ENCODE measurements around the gene ATP6V1C2.

ATP6V1C2 gene

GRCh38 chr2:10761591-10761990, 40.2 kb downstream of the ATP6V1C2 start:
- Histone ChIP-seq H3F3A (ENCODE audit: insufficient read depth, low read length) (no peaks in the 10 kb centered on the region), H3K4me2 (ENCODE audit: low read depth, low read length) (no peak overlapping the region), H4K20me1 (ENCODE audit: insufficient read depth, low read length) (no peaks in the 10 kb centered on the region), H3K36me3 (replicated peaks; ENCODE audit: insufficient read depth, low read length) (no peaks in the 10 kb centered on the region), H3K27ac (ENCODE audit: low read length) (no peak overlapping the region), H3K9ac (ENCODE audit: low read length) (no peak overlapping the region), H3K4me3 (ENCODE audit: low read length) (no peak overlapping the region), H3K9me3 (replicated peaks; ENCODE audit: insufficient read depth, low read length) (no peaks in the 10 kb centered on the region), H3K9me2 (replicated peaks; ENCODE audit: insufficient read depth, low read length) (no peaks in the 10 kb centered on the region), H3K4me1 (ENCODE audit: low read length) (no peaks in the 10 kb centered on the region), H2AFZ (ENCODE audit: low read length) (no peak overlapping the region), H3K27me3 (replicated peaks; ENCODE audit: insufficient read depth, low read length) (no peaks in the 10 kb centered on the region), H3K79me2 (ENCODE audit: low read length) (no peaks in the 10 kb centered on the region)
- no peak for TF ChIP-seq EZH2phosphoT487 (IDR thresholded peaks at IDR 0.05; ENCODE audit: low read length)
- TF ChIP-seq CTCF (IDR thresholded peaks at IDR 0.05; ENCODE audit: low read length), result no peak
- no peak for TF ChIP-seq EZH2 (optimal IDR thresholded peaks at IDR 0.05; ENCODE audit: low read depth, low read length)
- no peak for DNase-seq

GRCh38 chr2:10762651-10763460, 41.4 kb downstream of the ATP6V1C2 start:
- H4K20me1 ChIP-seq (ENCODE audit: insufficient read depth, low read length), result no peaks in the 10 kb centered on the region
- no peaks in the 10 kb centered on the region for H3K79me2 ChIP-seq (ENCODE audit: low read length)
- H3K27ac ChIP-seq (ENCODE audit: low read length), result no peak overlapping the region
- no peaks in the 10 kb centered on the region for H3K27me3 ChIP-seq (replicated peaks; ENCODE audit: insufficient read depth, low read length)
- H2AFZ ChIP-seq (ENCODE audit: low read length), result no peak overlapping the region
- H3K4me2 ChIP-seq (ENCODE audit: low read depth, low read length), result no peak overlapping the region
- no peaks in the 10 kb centered on the region for H3F3A ChIP-seq (ENCODE audit: insufficient read depth, low read length)
- H3K9ac ChIP-seq (ENCODE audit: low read length), result no peak overlapping the region
- no peaks in the 10 kb centered on the region for H3K9me3 ChIP-seq (replicated peaks; ENCODE audit: insufficient read depth, low read length)
- no peaks in the 10 kb centered on the region for H3K36me3 ChIP-seq (replicated peaks; ENCODE audit: insufficient read depth, low read length)
- no peaks in the 10 kb centered on the region for H3K9me2 ChIP-seq (replicated peaks; ENCODE audit: insufficient read depth, low read length)
- DNase-seq, result no peak
- TF ChIP-seq EZH2 (optimal IDR thresholded peaks at IDR 0.05; ENCODE audit: low read depth, low read length) (no peak), CTCF (IDR thresholded peaks at IDR 0.05; ENCODE audit: low read length) (no peak), EZH2phosphoT487 (IDR thresholded peaks at IDR 0.05; ENCODE audit: low read length) (no peak)
- no peaks in the 10 kb centered on the region for H3K4me1 ChIP-seq (ENCODE audit: low read length)
- no peak overlapping the region for H3K4me3 ChIP-seq (ENCODE audit: low read length)

GRCh38 chr2:10763461-10763800, 42.0 kb downstream of the ATP6V1C2 start:
- H2AFZ ChIP-seq (ENCODE audit: low read length), result no peak overlapping the region
- H3K79me2 ChIP-seq (ENCODE audit: low read length), result no peaks in the 10 kb centered on the region
- no peak overlapping the region for H3K9ac ChIP-seq (ENCODE audit: low read length)
- H3K27me3 ChIP-seq (replicated peaks; ENCODE audit: insufficient read depth, low read length), result no peaks in the 10 kb centered on the region
- H3K36me3 ChIP-seq (replicated peaks; ENCODE audit: insufficient read depth, low read length), result no peaks in the 10 kb centered on the region
- H3K4me2 ChIP-seq (ENCODE audit: low read depth, low read length), result no peak overlapping the region
- DNase-seq, result no peak
- H3K4me3 ChIP-seq (ENCODE audit: low read length), result no peak overlapping the region
- TF ChIP-seq CTCF (IDR thresholded peaks at IDR 0.05; ENCODE audit: low read length) (no peak), EZH2phosphoT487 (IDR thresholded peaks at IDR 0.05; ENCODE audit: low read length) (no peak), EZH2 (optimal IDR thresholded peaks at IDR 0.05; ENCODE audit: low read depth, low read length) (no peak)
- no peaks in the 10 kb centered on the region for H3F3A ChIP-seq (ENCODE audit: insufficient read depth, low read length)
- no peak overlapping the region for H3K27ac ChIP-seq (ENCODE audit: low read length)
- H3K9me3 ChIP-seq (replicated peaks; ENCODE audit: insufficient read depth, low read length), result no peaks in the 10 kb centered on the region
- no peaks in the 10 kb centered on the region for H3K9me2 ChIP-seq (replicated peaks; ENCODE audit: insufficient read depth, low read length)
- H4K20me1 ChIP-seq (ENCODE audit: insufficient read depth, low read length), result no peaks in the 10 kb centered on the region
- H3K4me1 ChIP-seq (ENCODE audit: low read length), result no peaks in the 10 kb centered on the region

All from MM.1S (cell line).